22Rv1 (cell line): Measurements from ENCODE around the gene MED12.

Source experiments
- H3K27ac ChIP-seq: fragments of 450-650 bp; 2 replicates; pipeline ENCODE4 v1.5.1; 2017
- CTCF ChIP-seq: fragments of 450-650 bp; IDR thresholded peaks from 2 replicates; pipeline ENCODE4 v1.5.1; 2017; ENCODE audit warnings: mild to moderate bottlenecking
- ZFX ChIP-seq: fragments of 450-650 bp; IDR thresholded peaks from 2 replicates; pipeline ENCODE4 v1.6.1; 2017; ENCODE audit warnings: antibody characterized with exemption, borderline replicate concordance

Gene MED12

GRCh38 chrX:71170660-71171059 is 52.3 kb downstream of the MED12 start:
- TF ChIP-seq ZFX (no peak), CTCF (no peak)
- H3K27ac ChIP-seq: no peak overlapping the region

GRCh38 chrX:71171110-71171801 is 52.9 kb downstream of the MED12 start:
- TF ChIP-seq CTCF (no peak), ZFX (no peak)
- H3K27ac ChIP-seq: no peak overlapping the region

- no peak for TF ChIP-seq ZFX
- TF ChIP-seq CTCF: no peak
Observed at GRCh38 chrX:71173440-71173839, 55.0 kb downstream of the MED12 start.

DNA sequence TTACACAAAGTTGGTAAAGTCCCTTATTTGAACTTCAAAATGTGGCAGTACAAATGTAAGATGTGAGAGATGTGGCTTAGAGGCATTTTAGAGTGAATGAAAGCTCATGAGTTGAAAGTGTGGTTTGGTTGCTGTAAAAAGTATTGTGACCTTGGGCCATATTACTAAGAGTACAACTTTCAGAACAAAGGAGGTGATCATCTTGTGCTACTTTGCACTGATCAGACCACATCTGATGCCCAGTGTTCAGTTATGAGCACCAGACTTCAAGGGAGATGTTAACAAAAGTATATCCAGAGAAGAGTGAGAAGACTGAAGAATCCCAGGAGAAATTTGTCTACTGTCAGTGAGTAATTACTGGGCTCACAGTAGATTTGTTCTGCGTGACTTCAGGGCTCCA is 56.4 kb downstream of the MED12 start:
- TF ChIP-seq ZFX: no peak
- TF ChIP-seq CTCF: no peak
- H3K27ac ChIP-seq: no peak overlapping the region

More at GRCh38 chrX:71173440-71173839, 55.0 kb downstream of the MED12 start:
- no peak overlapping the region for H3K27ac ChIP-seq

- H3K27ac ChIP-seq: no peak overlapping the region
- TF ChIP-seq ZFX (no peak), CTCF (no peak)
Observed at GRCh38 chrX:71175531-71175930, 57.1 kb downstream of the MED12 start.

GRCh38 chrX:71177327-71177726 is 58.9 kb downstream of the MED12 start:
- H3K27ac ChIP-seq: no peak overlapping the region

More at GRCh38 chrX:71177327-71177726, 58.9 kb downstream of the MED12 start:
- TF ChIP-seq ZFX (no peak), CTCF (no peak)
